K562 (cell line): ENCODE measurements around the gene APOM. TPM values are rescaled to one million over a fixed set of nuclear protein-coding genes. Genes with fewer than 3 reads are reported as not detected.

ENCODE experiments used
- ATAC-seq: fragments of 200-7000 bp; cut with Tn5 transposase; 3 replicates; pipeline ENCODE4 v1.9.1; 2020; ENCODE audit warnings: moderate library complexity
- BruUV-seq: library from RNA; stranded (reverse); fragments of 400-500 nt; replicated peaks from 2 replicates; lab custom pipeline; 2021; lab: Mats Ljungman, UMichigan
- CTCF ChIA-PET: fragments of 300-600 bp; formaldehyde crosslinking; extraction: SDS; loops from one replicate; lab custom pipeline; 2021; ENCODE audit warnings: low intra/inter-chr PET ratio; lab: Yijun Ruan, JAX
- POLR2A ChIA-PET: fragments of 300-600, 350-650 bp; sonication (Branson Sonifier 250); formaldehyde crosslinking; extraction: SDS; loops from one replicate; lab custom pipeline; 2021; ENCODE audit warnings: antibody characterized with exemption, inconsistent platforms; lab: Yijun Ruan, JAX
- DNase-seq, 4 experiments: peaks; one replicate each; pipeline versions ENCODE4 v3.0.0 to v3.0.0-alpha.2; 2011 to 2018; ENCODE audit warnings: low spot score in 3 of 4, mixed read lengths in 3 of 4; ENCODE audit errors: extremely low read depth in 1 of 4
- FAIRE-seq: peaks from 2 replicates; lab custom pipeline; 2011; peaks lifted over from hg19 to GRCh38; lab: Jason Lieb, UNC
- H2AFZ ChIP-seq: 2 replicates; pipeline ENCODE4 v1.6.0; 2011; ENCODE audit warnings: low read depth, low read length, control low read depth, inconsistent platforms
- H3K27ac ChIP-seq: fragments of 200-600 bp; 3 replicates; pipeline ENCODE4 v1.8.0; 2011; ENCODE audit warnings: low read depth, mild to moderate bottlenecking, control low read depth, inconsistent platforms, low read length, moderate library complexity, mixed read lengths; ENCODE audit errors: extremely low read depth
- H3K27me3 ChIP-seq, 2 experiments: fragments of 300-600 bp in 1 of 2; 2 replicates in 1 of 2; 3 replicates in 1 of 2; pipeline versions ENCODE4 v1.6.0 to v1.8.0; 2011; ENCODE audit warnings: inconsistent platforms in 2 of 2, low read length in 2 of 2, mild to moderate bottlenecking in 1 of 2, mixed read lengths in 1 of 2, moderate library complexity in 1 of 2; ENCODE audit not compliant: control insufficient read depth in 2 of 2, insufficient read depth in 2 of 2
- H3K36me3 ChIP-seq: fragments of 300-600 bp; 3 replicates; pipeline ENCODE4 v1.8.0; 2011; ENCODE audit warnings: mild to moderate bottlenecking, low read length, inconsistent platforms; ENCODE audit not compliant: control insufficient read depth, insufficient read depth
- H3K4me1 ChIP-seq, 2 experiments: fragments of 200-600 bp in 1 of 2; replicated peaks in 1 of 2; 2 replicates in 1 of 2; 3 replicates in 1 of 2; pipeline versions ENCODE4 v1.5.1 to v1.8.0; 2011; ENCODE audit warnings: inconsistent platforms in 2 of 2, low read length in 2 of 2, mild to moderate bottlenecking in 1 of 2, mixed read lengths in 1 of 2, moderate library complexity in 1 of 2; ENCODE audit not compliant: control insufficient read depth in 2 of 2, insufficient read depth in 2 of 2
- H3K4me2 ChIP-seq: 2 replicates; pipeline ENCODE4 v1.6.1; 2011; ENCODE audit warnings: low read length, control low read depth, inconsistent platforms, mixed read lengths; ENCODE audit not compliant: insufficient read depth
- H3K4me3 ChIP-seq: fragments of 200-600 bp; sonication (generic), shearing (Covaris generic); 2 replicates; pipeline ENCODE4 v1.5.1; 2016; ENCODE audit warnings: control low read depth, inconsistent platforms
- H3K79me2 ChIP-seq: fragments of 200-600 bp; 3 replicates; pipeline ENCODE4 v1.8.0; 2011; ENCODE audit warnings: low read length, inconsistent platforms; ENCODE audit not compliant: control insufficient read depth, insufficient read depth
- H3K9ac ChIP-seq, 2 experiments: 2 replicates each; pipeline versions ENCODE4 v1.6.0 to v1.6.1; 2011; ENCODE audit warnings: low read depth in 2 of 2, low read length in 2 of 2, control low read depth in 1 of 2, inconsistent platforms in 1 of 2, mild to moderate bottlenecking in 1 of 2, mixed read lengths in 1 of 2; ENCODE audit not compliant: insufficient read depth in 1 of 2
- H3K9me1 ChIP-seq: one replicate; pipeline ENCODE4 v1.6.0; 2011; ENCODE audit warnings: inconsistent platforms, mild to moderate bottlenecking, low read length, moderate library complexity; ENCODE audit not compliant: control insufficient read depth, insufficient read depth
- H3K9me3 ChIP-seq: replicated peaks from 2 replicates; pipeline ENCODE4 v1.5.1; 2011; ENCODE audit warnings: low read depth, low read length, inconsistent platforms; ENCODE audit not compliant: control insufficient read depth, insufficient read depth
- H4K20me1 ChIP-seq: replicated peaks from 2 replicates; pipeline ENCODE4 v1.6.1; 2011; ENCODE audit warnings: low read length, inconsistent platforms, mixed read lengths; ENCODE audit not compliant: control insufficient read depth, insufficient read depth
- AFF4 ChIP-seq: sonication (generic); formaldehyde crosslinking; IDR thresholded peaks from 2 replicates; pipeline ENCODE4 v1.8.0; 2023; ENCODE audit warnings: mild to moderate bottlenecking, missing genetic modification reagents
- CBFB ChIP-seq: sonication (generic); formaldehyde crosslinking; IDR thresholded peaks from 2 replicates; pipeline ENCODE4 v1.4.0; 2020; ENCODE audit warnings: mild to moderate bottlenecking, missing genetic modification reagents
- CEBPG ChIP-seq, 3 experiments: fragments of 200-800 bp in 1 of 3; sonication (Bioruptor generic) in 1 of 3; sonication (generic) in 1 of 3; formaldehyde crosslinking in 1 of 3; IDR thresholded peaks in 2 of 3; conservative IDR thresholded peaks in 1 of 3; 2 replicates each; pipeline versions ENCODE4 v1.6.1 to v1.8.0; 2016 to 2022; ENCODE audit warnings: missing compliant biosample characterization in 2 of 3, missing genetic modification characterization in 2 of 3, mild to moderate bottlenecking in 1 of 3, missing genetic modification reagents in 1 of 3
- DMBX1 ChIP-seq: fragments of 250-450 bp; sonication (Bioruptor Pico); IDR thresholded peaks from 2 replicates; pipeline ENCODE4 v1.8.0; 2022; ENCODE audit warnings: inconsistent platforms, mild to moderate bottlenecking, moderate library complexity, borderline replicate concordance
- FUS ChIP-seq: fragments of 200-400 bp; formaldehyde crosslinking; optimal IDR thresholded peaks from 2 replicates; pipeline ENCODE3; 2017; ENCODE audit warnings: low read depth, low read length
- HLTF ChIP-seq: fragments of 450-650 bp; IDR thresholded peaks from 2 replicates; pipeline ENCODE4 v1.6.1; 2016
- MIER1 ChIP-seq: fragments of 450-650 bp; IDR thresholded peaks from 2 replicates; pipeline ENCODE4 v1.6.1; 2016; ENCODE audit warnings: antibody characterized with exemption, mild to moderate bottlenecking, low read depth
- PHB2 ChIP-seq: fragments of 450-650 bp; IDR thresholded peaks from 2 replicates; pipeline ENCODE4 v1.6.1; 2017; ENCODE audit warnings: low read depth
- PRMT5 ChIP-seq: sonication (generic); formaldehyde crosslinking; IDR thresholded peaks from 2 replicates; pipeline ENCODE4 v1.5.0; 2020; ENCODE audit warnings: missing genetic modification reagents
- PTRF ChIP-seq: fragments of 450-650 bp; IDR thresholded peaks from 2 replicates; pipeline ENCODE4 v1.6.1; 2016; ENCODE audit warnings: mild to moderate bottlenecking, missing genetic modification characterization, missing compliant biosample characterization
- RAD51 ChIP-seq: fragments of 450-650 bp; IDR thresholded peaks from 2 replicates; pipeline ENCODE4 v1.7.1; 2016; ENCODE audit warnings: low read depth, mild to moderate bottlenecking, borderline replicate concordance
- SOX6 ChIP-seq: fragments of 450-650 bp; IDR thresholded peaks from 2 replicates; pipeline ENCODE4 v1.6.1; 2014; ENCODE audit warnings: mild to moderate bottlenecking
- SRSF3 ChIP-seq: fragments of 200-400 bp; formaldehyde crosslinking; IDR thresholded peaks from 2 replicates; pipeline ENCODE4 v1.6.1; 2016; ENCODE audit warnings: mild to moderate bottlenecking, low read length, moderate library complexity; ENCODE audit not compliant: insufficient read depth
- TBL1XR1 ChIP-seq, 2 experiments: IDR thresholded peaks; 2 replicates each; pipeline ENCODE4 v1.6.1; 2012; ENCODE audit warnings: improper control_type of control experiment in 2 of 2, low read length in 2 of 2, mild to moderate bottlenecking in 1 of 2
- WGBS: fragments of 100-300 bp; shearing (Covaris generic); methylation state at CpG from one replicate; pipeline ENCODE4 v1.1.6; 2016; ENCODE audit warnings: low coverage, mixed read lengths; ENCODE audit not compliant: insufficient coverage; ENCODE audit errors: missing lambda C conversion rate; 5-methylcytosine and 5-hydroxymethylcytosine counted together
- in situ Hi-C: fragments of 300-500 bp; cut with MboI; formaldehyde crosslinking; loops from 4 replicates; pipeline ENCODE4 v1.15.0; 2018; ENCODE audit warnings: inconsistent platforms, mixed read lengths
- intact Hi-C: fragments of 100-400 bp; cut with micrococcal nuclease; formaldehyde crosslinking; loops from 2 replicates; pipeline ENCODE4 v1.14.2; 2022
- polyA plus RNA-seq, 8 experiments: library from polyadenylated mRNA; depleted of rRNA in 4 of 8; stranded (reverse) in 5 of 8; unstranded in 3 of 8; fragments of >200 nt; fragmentation: Nextera tagmentation in 2 of 8; fragmentation: Illumina TruSeq in 1 of 8; extraction: Ambion mirVana in 2 of 8; extraction: Trizol in 1 of 8; gene quantifications; 2 replicates each; pipeline versions ENCODE4 v1.2.1 to v1.2.3, GENCODE V29; 2011 to 2014; ENCODE audit warnings: inconsistent platforms in 1 of 8, missing spikeins in 1 of 8
- total RNA-seq, 7 experiments: library from RNA; depleted of rRNA in 6 of 7; stranded (reverse); fragments of >200 nt in 6 of 7; fragmentation: Illumina TruSeq in 2 of 7; extraction: Trizol in 2 of 7; gene quantifications; 2 replicates each; pipeline versions ENCODE4 v1.2.1 to v1.2.3, GENCODE V29; 2011 to 2021; ENCODE audit warnings: low replicate concordance in 1 of 7

The APOM gene
- total and polyA plus RNA-seq, 9 of the 15 experiments (the other 6 are each of a cell fraction or from before 2014, with no cell fraction given), result 5.7 to 24.3 (median 10.4) TPM

GRCh38 chr6:31663126-31663960, 7.6 kb downstream of the APOM start:
- WGBS, result 33% methylated on average over 9 of the region's 9 CpGs
- intact Hi-C loops, result loop anchor here (10.0 kb wide), 1 partner anchor 511 kb away; the partner anchor contains the start of genes AGPAT1 and RNF5
- TF ChIP-seq DMBX1 (CRISPR knock-in tag), result peak; percentile 48; the same call in 1 of the 2 replicates
- no peak for TF ChIP-seq FUS
- TF ChIP-seq CBFB (CRISPR knock-in tag), result 0 out of 2 replicates have a peak, but pooled peaks have one; percentile 8
- TF ChIP-seq PHB2, result no peak
- TF ChIP-seq SRSF3, result no peak
- TF ChIP-seq HLTF, result peak; percentile 51; the same call in 1 of the 2 replicates
- peak; percentile 16; the same call in 1 of the 2 replicates for TF ChIP-seq MIER1
- peak; percentile 69; the same call in 1 of the 2 replicates for TF ChIP-seq AFF4 (CRISPR knock-in tag)
- 0 out of 2 replicates have a peak, but pooled peaks have one; percentile 39 for TF ChIP-seq CEBPG (CRISPR knock-in tag; IDR thresholded peaks at IDR 0.05)
- TF ChIP-seq CEBPG (tag; conservative IDR thresholded peaks at IDR 0.05 in 1 of 2, IDR thresholded peaks at IDR 0.05 in 1 of 2), result no peak
- no peak for TF ChIP-seq SOX6
- TF ChIP-seq PTRF, result 0 out of 2 replicates have a peak, but pooled peaks have one; percentile 19
- no peak for TF ChIP-seq RAD51
- TF ChIP-seq PRMT5, result no peak
- no peak for TF ChIP-seq TBL1XR1 (IDR thresholded peaks at IDR 0.05; ENCODE audit: low read length in 2 of 2)

More at GRCh38 chr6:31663126-31663960, 7.6 kb downstream of the APOM start:
- peak overlapping the region; percentile 93 for H3K4me2 ChIP-seq
- H3K9ac ChIP-seq, result peak overlapping the region; percentile 96 to 97
- CTCF ChIA-PET, result no interaction called here
- no peaks in the 10 kb centered on the region for H3K27me3 ChIP-seq
- POLR2A ChIA-PET, result interaction anchor here (0.6 to 9.8 kb wide), 44 partner anchors 9 to 980 kb away, joined by 3 to 267 read pairs (median 10); partner anchors contain the start of genes ABHD16A, APOM, BAG6 and CLIC1
- no peak for FAIRE-seq
- peaks cover 90% of the 10 kb centered on the region for H3K79me2 ChIP-seq
- peaks cover 45 to 60% of the 10 kb centered on the region in 2 experiments for H3K4me1 ChIP-seq
- H3K27ac ChIP-seq, result peak overlapping the region; percentile 97
- H3K9me3 ChIP-seq, result no peaks in the 10 kb centered on the region
- DNase-seq, result peak in 1 of 4 experiments; percentile 50
- peaks cover 8% of the 10 kb centered on the region; the same call in 1 of the 2 replicates for H4K20me1 ChIP-seq
- no peaks in the 10 kb centered on the region for H3K9me1 ChIP-seq
- peak overlapping the region; percentile 27 for H2AFZ ChIP-seq
- in situ Hi-C loops, result loop anchor here (5.0 kb wide), 2 partner anchors 116 to 199 kb away; partner anchors contain the start of genes ATP6V1G2, NEU1 and NFKBIL1
- H3K4me3 ChIP-seq, result peak overlapping the region; percentile 66
- ATAC-seq, result no peak
- H3K36me3 ChIP-seq, result peaks cover 53% of the 10 kb centered on the region
- no TSS peak for BruUV-seq
